GM20000 (cell line): ENCODE results near the gene DAB1.
"Not testable (repeated sequence)": the region's sequence is repeated elsewhere in the genome, so short reads cannot be mapped to it uniquely, and the experiment has no call there.

Experiments
- DNase-seq: peaks from one replicate; pipeline ENCODE4 v3.0.0; 2012; ENCODE audit warnings: low spot score
- TF ChIP-seq, protein P1 (sequence below): IDR thresholded peaks from 2 replicates; pipeline ENCODE4 v1.5.1; 2012; ENCODE audit warnings: mild to moderate bottlenecking, control low read depth; ENCODE audit errors: extremely low read depth, missing control alignments

Gene DAB1

DNA sequence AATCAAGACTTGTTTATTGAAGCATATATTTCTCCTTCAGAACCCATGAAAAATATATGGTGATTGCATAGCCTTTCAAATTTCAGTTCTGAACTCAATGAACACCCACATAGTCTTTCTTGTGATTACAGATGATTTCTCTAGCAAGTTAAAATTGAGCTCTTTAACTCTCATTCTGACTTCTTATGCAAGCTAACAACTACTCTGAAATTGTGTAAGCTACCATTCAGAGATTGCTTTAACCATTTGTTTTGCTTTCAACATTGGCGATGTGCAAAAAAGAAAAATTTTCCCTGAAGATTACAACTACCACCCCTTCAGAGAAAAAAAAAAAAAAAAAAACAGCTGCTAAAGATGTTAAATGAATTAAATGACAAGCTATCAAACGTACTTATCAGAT, 193.9 kb downstream of the DAB1 start:
- TF ChIP-seq, protein P1, sequence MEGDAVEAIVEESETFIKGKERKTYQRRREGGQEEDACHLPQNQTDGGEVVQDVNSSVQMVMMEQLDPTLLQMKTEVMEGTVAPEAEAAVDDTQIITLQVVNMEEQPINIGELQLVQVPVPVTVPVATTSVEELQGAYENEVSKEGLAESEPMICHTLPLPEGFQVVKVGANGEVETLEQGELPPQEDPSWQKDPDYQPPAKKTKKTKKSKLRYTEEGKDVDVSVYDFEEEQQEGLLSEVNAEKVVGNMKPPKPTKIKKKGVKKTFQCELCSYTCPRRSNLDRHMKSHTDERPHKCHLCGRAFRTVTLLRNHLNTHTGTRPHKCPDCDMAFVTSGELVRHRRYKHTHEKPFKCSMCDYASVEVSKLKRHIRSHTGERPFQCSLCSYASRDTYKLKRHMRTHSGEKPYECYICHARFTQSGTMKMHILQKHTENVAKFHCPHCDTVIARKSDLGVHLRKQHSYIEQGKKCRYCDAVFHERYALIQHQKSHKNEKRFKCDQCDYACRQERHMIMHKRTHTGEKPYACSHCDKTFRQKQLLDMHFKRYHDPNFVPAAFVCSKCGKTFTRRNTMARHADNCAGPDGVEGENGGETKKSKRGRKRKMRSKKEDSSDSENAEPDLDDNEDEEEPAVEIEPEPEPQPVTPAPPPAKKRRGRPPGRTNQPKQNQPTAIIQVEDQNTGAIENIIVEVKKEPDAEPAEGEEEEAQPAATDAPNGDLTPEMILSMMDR = no peak
- DNase-seq = no peak

DNA sequence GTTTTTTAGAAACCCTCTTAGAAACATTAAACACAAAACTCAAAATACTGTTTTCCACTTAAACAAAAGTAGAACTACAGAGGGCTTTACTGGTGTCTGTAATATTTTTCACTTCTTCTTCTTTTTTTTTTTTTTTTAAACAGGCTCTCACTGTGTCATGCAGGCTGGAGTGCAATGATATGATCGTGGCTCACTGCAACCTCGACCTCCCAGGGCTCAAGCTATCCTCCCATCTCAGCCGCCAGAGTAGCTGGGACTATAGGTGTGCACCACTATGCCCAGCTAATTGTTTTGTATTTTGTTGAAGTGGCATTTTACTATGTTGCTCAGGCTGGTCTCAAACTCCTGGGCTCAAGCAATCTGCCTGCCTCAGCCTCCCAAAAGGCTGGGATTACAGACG, 194.8 kb downstream of the DAB1 start:
- TF ChIP-seq, protein P1 = no peak
- DNase-seq = no peak

DNA sequence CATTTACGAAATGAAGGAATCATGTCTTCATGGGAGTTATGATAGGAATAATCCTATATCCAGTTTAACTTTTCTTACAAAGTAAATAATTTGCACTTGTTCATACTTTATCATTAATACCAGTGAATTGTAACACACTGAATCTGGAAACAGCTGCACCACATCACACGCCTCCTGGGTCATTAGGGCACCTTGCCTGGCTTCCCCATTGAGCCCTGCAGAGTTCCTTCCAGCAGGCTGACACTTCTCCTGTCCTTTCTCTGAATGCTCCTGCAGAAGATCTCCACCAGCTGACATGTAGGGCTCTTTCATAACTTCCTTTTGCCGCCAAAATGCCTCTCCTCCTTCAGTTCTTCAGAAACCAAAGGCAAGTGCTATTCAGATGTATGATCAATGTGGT, 201.1 kb downstream of the DAB1 start:
- no peak for DNase-seq
- TF ChIP-seq, protein P1 = no peak

DNA sequence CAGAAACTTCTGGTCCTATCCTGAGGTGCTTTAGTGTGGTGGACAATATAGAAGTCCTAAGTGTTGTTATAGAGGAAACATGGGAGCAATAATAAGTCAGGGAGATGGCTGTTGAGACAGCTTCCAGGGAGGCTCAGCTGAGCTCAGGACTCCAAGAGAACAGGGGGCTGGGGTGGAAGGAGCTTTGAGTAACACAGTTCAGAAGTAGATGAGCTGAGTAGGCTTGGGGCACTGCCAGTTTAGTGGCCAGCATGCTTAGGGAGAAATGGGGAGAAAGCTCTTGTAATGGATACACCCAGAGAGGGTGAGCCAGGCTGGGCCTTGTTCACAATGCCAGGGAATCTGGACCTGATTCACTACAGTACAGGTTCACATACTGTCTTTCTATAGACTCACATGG, 201.6 kb downstream of the DAB1 start:
- TF ChIP-seq, protein P1 = no peak
- DNase-seq = no peak

- DNase-seq = not testable (repeated sequence)
Observed at GRCh38 chr1:57220905-57221304, 203.0 kb downstream of the DAB1 start.

GRCh38 chr1:57218487-57219079, 205.3 kb downstream of the DAB1 start:
- DNase-seq = no peak
- TF ChIP-seq, protein P1 = no peak

DNA sequence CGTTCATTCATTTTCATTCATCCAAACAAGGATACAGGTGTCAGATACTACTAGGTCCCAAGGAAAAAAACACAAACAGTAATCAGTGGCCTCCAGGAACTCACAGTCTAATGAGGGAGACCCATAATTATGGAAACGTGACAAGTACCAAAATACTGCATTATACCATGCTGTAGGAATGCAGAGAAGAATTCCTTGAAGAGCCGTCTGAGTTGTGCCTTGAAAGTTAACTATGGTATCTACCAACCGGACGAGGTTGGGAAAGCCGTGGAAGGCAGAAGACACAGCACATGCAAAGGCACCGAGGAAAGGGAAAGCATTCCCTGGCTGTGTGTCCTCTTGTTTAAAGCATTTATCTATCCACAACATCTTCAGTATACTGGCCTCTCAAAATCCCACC, 206.0 kb downstream of the DAB1 start:
- TF ChIP-seq, protein P1 = no peak
- DNase-seq = no peak

GRCh38 chr1:57214951-57215575, 208.8 kb downstream of the DAB1 start:
- no peak for DNase-seq
- TF ChIP-seq, protein P1 = no peak
